ENCODE data around the gene SIDT1.

SIDT1 gene

GRCh38 chr3:113626503-113627371, 94.4 kb downstream of the SIDT1 start:
- Histone ChIP-seq H3K4me3 (replicated peaks; ENCODE audit: insufficient read depth, low read length) (peak overlapping the region; percentile 10), H3K27me3 (ENCODE audit: insufficient read depth, poor library complexity, severe bottlenecking) (no peaks in the 10 kb centered on the region), H3K27ac (replicated peaks) (no peak overlapping the region)
- TF ChIP-seq GABPA (IDR thresholded peaks at IDR 0.05; ENCODE audit: low read depth) (no peak), REST (IDR thresholded peaks at IDR 0.05; ENCODE audit: insufficient replicate concordance, low read depth) (no peak), CTCF (IDR thresholded peaks at IDR 0.05; ENCODE audit: insufficient read depth, low read length) (peak; percentile 97), SPI1 (IDR thresholded peaks at IDR 0.05; ENCODE audit: borderline replicate concordance, low read depth) (no peak)
- DNase-seq (ENCODE audit: low read depth in 1 of 2, low spot score in 1 of 2), result peak; percentile 36 to 77

GRCh38 chr3:113628316-113628715, 96.0 kb downstream of the SIDT1 start:
- H3K27me3 ChIP-seq (ENCODE audit: insufficient read depth, poor library complexity, severe bottlenecking), result no peaks in the 10 kb centered on the region
- no peak overlapping the region for H3K4me3 ChIP-seq (replicated peaks; ENCODE audit: insufficient read depth, low read length)
- TF ChIP-seq REST (IDR thresholded peaks at IDR 0.05; ENCODE audit: insufficient replicate concordance, low read depth) (no peak), GABPA (IDR thresholded peaks at IDR 0.05; ENCODE audit: low read depth) (no peak), POLR2AphosphoS5 (IDR thresholded peaks at IDR 0.05; ENCODE audit: low read depth) (no peak), CTCF (IDR thresholded peaks at IDR 0.05; ENCODE audit: insufficient read depth, low read length) (no peak), SPI1 (IDR thresholded peaks at IDR 0.05; ENCODE audit: borderline replicate concordance, low read depth) (no peak)
- no peak for DNase-seq (ENCODE audit: low read depth in 1 of 2, low spot score in 1 of 2)
- H3K27ac ChIP-seq (replicated peaks), result no peak overlapping the region

GRCh38 chr3:113628788-113629187, 96.4 kb downstream of the SIDT1 start:
- TF ChIP-seq GABPA (IDR thresholded peaks at IDR 0.05; ENCODE audit: low read depth), result no peak
- TF ChIP-seq REST (IDR thresholded peaks at IDR 0.05; ENCODE audit: insufficient replicate concordance, low read depth), result no peak
- no peak for TF ChIP-seq CTCF (IDR thresholded peaks at IDR 0.05; ENCODE audit: insufficient read depth, low read length)
- TF ChIP-seq POLR2AphosphoS5 (IDR thresholded peaks at IDR 0.05; ENCODE audit: low read depth), result no peak
- no peak for TF ChIP-seq SPI1 (IDR thresholded peaks at IDR 0.05; ENCODE audit: borderline replicate concordance, low read depth)

More at GRCh38 chr3:113628788-113629187, 96.4 kb downstream of the SIDT1 start:
- H3K27me3 ChIP-seq (ENCODE audit: insufficient read depth, poor library complexity, severe bottlenecking), result no peaks in the 10 kb centered on the region
- DNase-seq (ENCODE audit: low read depth in 1 of 2, low spot score in 1 of 2), result no peak
- no peak overlapping the region for H3K4me3 ChIP-seq (replicated peaks; ENCODE audit: insufficient read depth, low read length)
- no peak overlapping the region for H3K27ac ChIP-seq (replicated peaks)

All from HL-60 (cell line).